Hepatocyte (in vitro differentiated cells): ENCODE data around the gene PRKAG2.

Experiments
- EZH2 ChIP-seq: fragments of 200-600 bp; sonication (generic); IDR thresholded peaks from 2 replicates; pipeline ENCODE4 v1.6.1; 2016; ENCODE audit warnings: antibody characterized with exemption, mild to moderate bottlenecking, borderline replicate concordance
- EZH2phosphoT487 ChIP-seq: fragments of 200-600 bp; sonication (generic); IDR thresholded peaks from one replicate; pipeline ENCODE4 v1.6.1; 2018; ENCODE audit warnings: antibody characterized with exemption, mild to moderate bottlenecking, low read depth, moderate library complexity; ENCODE audit not compliant: unreplicated experiment, severe bottlenecking
- TF ChIP-seq, protein P1 (sequence below): fragments of 200-600 bp; sonication (generic); IDR thresholded peaks from 2 replicates; pipeline ENCODE4 v1.5.1; 2016; ENCODE audit warnings: antibody characterized with exemption, mild to moderate bottlenecking; ENCODE audit not compliant: poor library complexity

DNA sequence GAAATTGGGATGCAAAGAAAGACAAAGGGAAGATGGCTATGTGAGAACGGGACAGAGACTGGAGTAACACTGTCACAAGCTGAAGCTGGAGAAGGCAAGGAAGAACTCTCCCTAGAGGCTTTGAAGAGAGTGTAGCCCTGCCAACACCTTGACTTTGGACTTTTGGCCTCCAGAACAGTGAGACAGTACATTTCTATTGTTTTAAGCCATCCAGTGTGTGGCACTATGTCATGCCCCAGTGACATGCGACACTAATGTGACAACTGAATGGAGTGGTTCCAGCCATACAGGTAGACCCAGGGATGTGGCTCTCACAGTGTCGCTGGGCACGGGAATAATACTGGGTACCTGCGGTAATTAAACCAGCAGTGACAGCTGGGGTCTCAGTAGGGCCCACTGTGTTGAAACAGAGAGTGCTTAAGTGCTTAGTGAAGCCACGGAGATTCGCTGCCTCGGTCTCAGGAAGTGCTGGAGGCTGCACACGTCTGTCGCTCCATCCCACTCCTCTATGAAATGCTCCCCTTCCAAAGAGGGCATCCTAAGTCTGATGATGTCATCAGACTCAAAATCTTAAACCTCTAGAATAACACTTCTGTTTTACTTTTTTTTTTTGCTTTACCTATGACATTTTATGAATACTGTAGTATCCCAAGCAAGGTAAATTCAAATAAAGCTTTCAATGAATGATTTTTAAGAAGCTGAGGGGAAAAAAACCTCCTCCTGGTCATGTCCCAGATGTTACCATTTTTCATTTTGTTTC lies 202.6 kb downstream of the PRKAG2 start:
- TF ChIP-seq, protein P1, sequence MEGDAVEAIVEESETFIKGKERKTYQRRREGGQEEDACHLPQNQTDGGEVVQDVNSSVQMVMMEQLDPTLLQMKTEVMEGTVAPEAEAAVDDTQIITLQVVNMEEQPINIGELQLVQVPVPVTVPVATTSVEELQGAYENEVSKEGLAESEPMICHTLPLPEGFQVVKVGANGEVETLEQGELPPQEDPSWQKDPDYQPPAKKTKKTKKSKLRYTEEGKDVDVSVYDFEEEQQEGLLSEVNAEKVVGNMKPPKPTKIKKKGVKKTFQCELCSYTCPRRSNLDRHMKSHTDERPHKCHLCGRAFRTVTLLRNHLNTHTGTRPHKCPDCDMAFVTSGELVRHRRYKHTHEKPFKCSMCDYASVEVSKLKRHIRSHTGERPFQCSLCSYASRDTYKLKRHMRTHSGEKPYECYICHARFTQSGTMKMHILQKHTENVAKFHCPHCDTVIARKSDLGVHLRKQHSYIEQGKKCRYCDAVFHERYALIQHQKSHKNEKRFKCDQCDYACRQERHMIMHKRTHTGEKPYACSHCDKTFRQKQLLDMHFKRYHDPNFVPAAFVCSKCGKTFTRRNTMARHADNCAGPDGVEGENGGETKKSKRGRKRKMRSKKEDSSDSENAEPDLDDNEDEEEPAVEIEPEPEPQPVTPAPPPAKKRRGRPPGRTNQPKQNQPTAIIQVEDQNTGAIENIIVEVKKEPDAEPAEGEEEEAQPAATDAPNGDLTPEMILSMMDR: no peak
- TF ChIP-seq EZH2: no peak
- no peak for TF ChIP-seq EZH2phosphoT487
